ENCODE measurements around the gene PDGFA. TPM values are rescaled to one million over a fixed set of nuclear protein-coding genes. Genes with fewer than 3 reads are reported as not detected.

Gene PDGFA
- total RNA-seq, 1 experiment from 2014 or later, result 35.8 TPM

- no CpG with 5 or more reads among the region's 18 CpGs for WGBS (ENCODE audit: extremely low coverage, insufficient read length, low lambda C conversion rate)
- H3K27me3 ChIP-seq (ENCODE audit: insufficient read depth, low read length), result no peaks in the 10 kb centered on the region
- no peak overlapping the region for H3K4me3 Mint-ChIP-seq
- no peak overlapping the region for H3K9ac ChIP-seq (ENCODE audit: extremely low read depth, insufficient read length, low read length)
- no peak for TF ChIP-seq CTCF (conservative IDR thresholded peaks at IDR 0.05)
- H2AK5ac ChIP-seq (ENCODE audit: insufficient read length, low read length), result no peak overlapping the region
- no peak overlapping the region for H4K8ac ChIP-seq (replicated peaks; ENCODE audit: insufficient read length, low read depth, low read length)
- H3K27ac Mint-ChIP-seq, result no peak overlapping the region
- no peak for DNase-seq
- H2BK15ac ChIP-seq (ENCODE audit: low read depth, low read length), result no peak overlapping the region
- H3K4ac ChIP-seq (ENCODE audit: low read depth, low read length), result no peak overlapping the region
- H3K4me1 ChIP-seq (ENCODE audit: insufficient read depth, low read length), result no peaks in the 10 kb centered on the region
- H3K4me1 Mint-ChIP-seq, result peaks cover 6 to 8% of the 10 kb centered on the region in 2 experiments
- H3K79me2 ChIP-seq (ENCODE audit: insufficient read depth, low read length), result no peaks in the 10 kb centered on the region
- H3K23ac ChIP-seq (ENCODE audit: insufficient read length, low read depth, low read length), result no peak overlapping the region
- no peak overlapping the region for H4K5ac ChIP-seq (ENCODE audit: insufficient read length, low read depth, low read length)
- H3K36me3 Mint-ChIP-seq (ENCODE audit: insufficient read depth in 1 of 3, low read depth in 3 of 3), result peaks cover 0 to 4% (median 0%) of the 10 kb centered on the region in 3 experiments; a peak in 2 of 7 replicates
- no peaks in the 10 kb centered on the region for H4K20me1 ChIP-seq (ENCODE audit: control insufficient read depth, insufficient read depth, insufficient read length)
- H2BK12ac ChIP-seq (ENCODE audit: insufficient read length, low read depth, low read length), result no peak overlapping the region
- H4K91ac ChIP-seq (ENCODE audit: insufficient read length, low read depth, low read length), result no peak overlapping the region
- H3K9me3 ChIP-seq (ENCODE audit: control insufficient read depth, low read depth, low read length), result no peaks in the 10 kb centered on the region
- H3K4me2 ChIP-seq (ENCODE audit: insufficient read depth, insufficient read length, low read length), result no peak overlapping the region
- no peak overlapping the region for H3K56ac ChIP-seq (ENCODE audit: insufficient read length, low read depth, low read length)
- no peaks in the 10 kb centered on the region for H3K23me2 ChIP-seq (ENCODE audit: insufficient read length, low read depth, low read length, poor library complexity, severe bottlenecking)
- H2AFZ ChIP-seq (ENCODE audit: low read length), result no peak overlapping the region
- no peaks in the 10 kb centered on the region for H3K9me3 Mint-ChIP-seq
- H3K18ac ChIP-seq (ENCODE audit: insufficient read length, low read depth, low read length), result no peak overlapping the region
- H3K27me3 Mint-ChIP-seq (ENCODE audit: low read depth), result peaks cover 5% of the 10 kb centered on the region
- no peak overlapping the region for H2BK120ac ChIP-seq (ENCODE audit: low read depth, low read length, poor library complexity, severe bottlenecking)
- no peak overlapping the region for H2BK20ac ChIP-seq (ENCODE audit: low read depth, low read length, poor library complexity, severe bottlenecking)
- no peaks in the 10 kb centered on the region for H3K79me1 ChIP-seq (ENCODE audit: insufficient read depth, low read depth, low read length, poor library complexity, severe bottlenecking)
- no peak overlapping the region for H3T11ph ChIP-seq (ENCODE audit: low read length)
- H3K14ac ChIP-seq (ENCODE audit: insufficient read depth, low read length), result no peak overlapping the region
- no peak overlapping the region for H2BK5ac ChIP-seq (ENCODE audit: insufficient read length, low read length)
- H3K27ac ChIP-seq (ENCODE audit: insufficient read length, low read depth, low read length), result no peak overlapping the region
Measured at GRCh38 chr7:544338-545221, 24.9 kb upstream of the PDGFA start.

Measured in H9 (cell line).